Stimulated activated CD8-positive, alpha-beta memory T cell treated with anti-CD3 and anti-CD28 coated beads, Interleukin-7, amount 100 ng/mL, for 48 hours (primary cell): ENCODE data around the gene MRPS15.
"Not testable (repeated sequence)": the region's sequence is repeated elsewhere in the genome, so short reads cannot be mapped to it uniquely, and the experiment has no call there.

Source experiments
- DNase-seq, 2 donors: peaks; one replicate each; pipeline ENCODE4 v3.0.0-alpha.2; 2020; ENCODE audit warnings: low read depth in 1 of 2; ENCODE audit errors: extremely low read depth in 1 of 2

MRPS15 gene

DNA sequence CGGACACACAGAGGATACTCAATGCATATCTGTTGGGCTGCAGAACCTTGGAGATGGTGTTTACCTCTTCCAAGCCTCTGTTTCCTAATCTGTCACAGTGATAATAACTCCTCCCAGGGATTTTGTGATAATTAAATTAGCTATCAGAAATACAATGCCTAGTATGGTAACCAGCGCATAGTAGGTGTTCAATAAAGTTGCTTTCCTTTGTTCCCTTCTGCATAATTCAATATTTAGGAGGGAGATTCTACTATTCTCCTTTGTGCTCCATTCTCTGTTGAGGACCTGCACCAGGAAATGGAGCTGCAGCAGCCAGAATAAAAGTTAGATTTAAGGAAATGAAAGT lies 21.9 kb upstream of the MRPS15 start:
- no peak for DNase-seq

DNA sequence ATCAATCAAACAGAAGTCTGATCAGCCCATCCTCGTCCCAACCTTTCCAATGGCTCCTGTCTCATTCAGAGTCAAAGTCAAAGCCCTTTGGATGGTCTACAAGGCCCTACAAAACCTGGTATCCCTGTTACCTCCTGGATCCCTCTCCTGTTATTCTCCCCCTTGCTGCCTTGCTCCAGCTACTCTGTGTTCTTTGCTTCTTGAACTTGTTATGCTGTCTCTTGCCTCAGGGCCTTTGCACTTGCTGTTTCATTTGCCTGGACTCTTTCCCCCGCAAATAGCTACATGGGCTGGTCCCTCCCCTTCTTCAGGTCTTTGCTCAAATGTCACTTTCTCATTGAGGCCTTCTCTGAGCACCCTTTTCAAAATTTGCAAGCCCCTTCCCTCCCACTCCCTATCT lies 19.9 kb upstream of the MRPS15 start:
- no peak for DNase-seq

DNA sequence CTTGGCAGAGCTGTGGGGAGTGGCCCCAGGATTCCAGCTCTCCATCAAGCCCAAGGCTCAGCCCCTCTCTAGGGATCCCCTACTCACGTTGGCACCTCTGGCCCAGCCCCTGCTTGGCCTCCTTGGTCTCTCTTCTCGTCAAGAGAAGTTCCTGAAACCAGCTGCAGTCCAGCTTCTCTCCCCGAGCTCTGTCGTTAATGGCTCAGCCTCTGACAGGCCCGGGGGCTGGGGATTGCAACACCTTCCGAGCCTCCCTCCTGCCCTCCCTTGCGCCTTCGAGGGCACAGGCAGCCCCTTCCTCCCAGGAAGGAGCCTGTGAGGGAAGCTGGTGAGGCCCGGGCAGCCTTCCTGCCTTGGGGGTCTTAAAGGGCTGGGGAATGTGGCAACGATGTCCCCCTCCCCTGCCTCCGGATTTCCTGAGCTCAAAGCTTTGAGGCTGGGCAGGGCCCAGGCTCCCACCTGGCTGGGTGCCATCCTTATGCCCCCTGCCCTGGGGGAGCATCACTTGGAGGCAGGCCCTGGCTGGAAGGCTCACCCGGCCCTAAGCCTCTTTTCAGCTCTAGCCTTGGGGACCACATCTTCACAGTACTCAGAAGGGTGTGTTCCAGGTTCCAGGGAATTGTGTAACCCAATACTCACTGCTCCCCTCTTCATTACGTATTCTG lies 18.7 kb upstream of the MRPS15 start, which contains the start of gene CSF3R:
Gene CSF3R, minus strand, starts transcription at position 190 of the 665 bp plus-strand sequence. CDS start 3,417 bp downstream, outside the sequence.
- DNase-seq, result no peak

DNA sequence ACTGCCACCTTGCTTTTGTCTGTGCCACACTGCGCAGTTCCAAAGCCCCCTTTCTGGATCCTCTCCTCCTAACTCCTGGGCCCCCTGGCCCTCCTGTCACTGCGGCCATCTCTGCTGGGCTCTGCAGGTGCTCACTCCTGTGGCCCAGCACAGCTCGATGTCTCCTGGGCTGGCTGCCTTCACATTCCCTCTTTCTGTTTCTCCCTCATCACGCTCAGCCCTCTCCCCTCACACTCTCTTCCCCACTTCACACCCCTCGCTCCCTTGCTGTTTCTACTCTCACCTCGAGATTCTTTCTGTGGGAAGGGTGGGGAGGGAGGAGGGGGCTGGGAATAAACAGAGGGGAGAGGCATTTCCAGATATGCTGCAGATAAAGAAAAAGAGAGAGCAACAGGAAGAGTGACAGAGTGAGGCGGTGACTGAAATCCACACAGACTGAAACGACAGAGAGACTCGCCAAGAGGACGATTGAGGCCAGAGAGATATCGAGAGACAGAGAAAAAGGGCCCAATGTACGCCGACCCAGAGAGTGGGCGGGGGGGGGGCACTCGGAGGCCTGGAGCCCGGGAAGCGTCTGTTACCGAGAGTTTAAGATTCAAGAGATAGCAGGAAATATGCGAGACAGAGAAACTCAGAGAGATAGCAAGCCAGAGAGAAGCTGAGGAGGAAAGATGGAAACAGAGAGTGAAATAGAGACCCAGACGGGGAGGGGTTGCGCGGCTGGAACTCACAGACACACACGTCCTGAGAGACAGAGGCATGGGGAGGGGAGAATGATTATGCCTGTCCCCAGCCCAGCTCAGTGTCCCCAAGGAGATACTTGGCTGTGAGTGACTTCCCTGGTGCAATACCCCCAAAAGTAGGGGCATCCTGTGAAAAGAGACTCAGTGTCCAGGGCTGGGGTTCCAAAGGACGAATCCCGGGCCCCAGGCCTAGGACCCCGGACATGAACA lies 17.9 kb upstream of the MRPS15 start:
- no peak for DNase-seq

DNA sequence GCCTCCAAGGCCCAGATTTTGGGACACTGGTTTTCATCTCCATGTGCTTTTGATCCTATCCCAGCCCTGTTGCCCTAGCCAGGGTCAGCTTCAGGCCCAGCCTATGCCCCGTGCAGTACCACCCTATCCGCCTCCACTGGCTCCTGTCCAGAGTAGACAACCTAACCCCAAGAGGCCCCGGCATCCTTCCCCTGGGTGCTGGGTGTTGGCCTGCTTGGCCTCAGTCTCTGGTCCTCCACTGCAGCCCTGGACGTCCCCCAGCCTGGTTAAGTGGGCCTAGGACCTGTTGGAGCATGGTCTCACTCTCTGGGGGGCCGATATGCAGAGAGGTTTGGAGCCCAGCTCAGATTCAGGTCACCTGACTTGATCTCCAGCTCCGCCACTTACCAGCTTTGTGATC lies 16.9 kb upstream of the MRPS15 start:
- DNase-seq, result no peak

DNA sequence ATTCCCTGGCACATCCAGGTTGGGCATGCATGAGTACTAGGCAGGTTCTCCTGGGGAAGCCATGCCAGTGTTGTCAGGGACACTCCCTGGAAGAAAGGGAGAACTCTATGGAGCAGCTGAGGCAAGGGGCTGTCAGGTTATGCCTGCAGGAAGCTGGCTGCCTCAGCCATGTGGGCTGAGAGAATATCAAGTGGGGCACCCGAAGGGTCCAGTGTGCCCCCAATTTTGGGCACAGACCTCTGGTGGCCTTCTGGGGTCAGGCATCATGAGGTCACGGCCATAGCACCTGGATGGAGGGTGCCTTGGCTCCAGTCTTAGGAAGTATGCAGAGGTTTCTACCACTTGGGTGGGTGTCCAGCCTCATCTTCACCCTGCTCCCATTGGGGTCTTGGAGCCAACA lies 16.0 kb upstream of the MRPS15 start:
- no peak for DNase-seq

DNA sequence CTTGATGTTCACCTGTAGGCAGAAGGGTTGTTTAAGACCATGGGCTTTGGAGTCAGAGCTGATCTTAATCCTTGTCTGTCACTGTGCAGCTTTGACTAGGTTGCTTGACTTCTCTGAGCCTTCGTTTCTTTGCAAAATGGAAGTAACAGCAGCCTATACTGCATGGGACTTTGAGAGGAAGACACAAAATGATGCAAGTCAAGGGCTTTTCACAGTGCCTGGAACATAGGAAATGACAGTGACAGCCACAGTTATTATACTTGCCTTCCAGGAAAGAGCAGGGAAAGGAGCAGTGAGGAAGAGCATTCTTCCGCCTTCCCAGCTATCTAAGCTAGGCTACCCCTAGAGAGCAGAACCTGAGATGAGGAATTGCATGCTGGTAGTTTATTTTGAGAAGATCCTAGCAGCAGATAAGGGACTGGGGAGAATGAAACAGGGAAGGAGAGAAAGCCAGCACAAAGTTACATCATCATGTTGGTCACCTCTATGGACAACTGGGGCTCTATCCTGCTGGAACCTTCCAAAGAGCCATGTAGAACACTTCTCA lies 15.4 kb upstream of the MRPS15 start:
- DNase-seq, result no peak

DNA sequence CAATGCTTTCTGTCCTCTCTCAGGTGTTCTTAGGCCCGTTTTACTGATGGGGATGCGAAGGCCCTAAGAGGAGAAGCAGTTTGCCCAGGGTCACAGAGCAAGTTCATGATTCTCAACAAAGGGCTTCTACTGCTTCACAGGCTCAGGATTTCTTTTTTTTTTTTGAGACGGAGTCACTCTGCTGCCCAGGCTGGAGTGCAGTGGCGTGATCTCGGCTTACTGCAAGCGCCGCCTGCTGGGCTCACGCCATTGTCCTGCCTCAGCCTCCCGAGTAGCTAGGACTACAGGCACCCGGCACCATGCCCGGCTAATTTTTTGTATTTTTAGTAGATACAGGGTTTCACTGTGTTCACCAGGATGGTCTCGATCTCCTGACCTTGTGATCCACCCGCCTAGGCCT lies 13.4 kb upstream of the MRPS15 start:
- not testable (repeated sequence) for DNase-seq

DNA sequence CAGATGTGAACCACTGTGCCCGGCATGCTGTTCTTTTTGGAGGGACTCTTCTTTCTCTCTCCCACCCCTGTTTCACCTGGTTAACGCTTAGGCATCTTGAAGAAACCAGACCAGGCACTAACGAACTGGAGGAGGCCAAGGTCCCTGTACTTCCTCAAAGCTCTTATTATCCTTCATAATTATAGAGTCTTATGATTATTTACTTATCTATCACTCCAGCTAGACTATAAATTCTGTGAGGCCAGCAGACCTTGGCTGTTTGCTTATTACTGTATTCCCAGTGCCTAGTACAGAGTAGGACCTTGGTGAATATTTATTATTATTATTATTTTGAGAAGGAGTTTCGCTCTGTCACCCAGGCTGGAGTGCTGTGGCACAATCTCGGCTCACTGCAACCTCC lies 12.8 kb upstream of the MRPS15 start:
- no peak for DNase-seq

DNA sequence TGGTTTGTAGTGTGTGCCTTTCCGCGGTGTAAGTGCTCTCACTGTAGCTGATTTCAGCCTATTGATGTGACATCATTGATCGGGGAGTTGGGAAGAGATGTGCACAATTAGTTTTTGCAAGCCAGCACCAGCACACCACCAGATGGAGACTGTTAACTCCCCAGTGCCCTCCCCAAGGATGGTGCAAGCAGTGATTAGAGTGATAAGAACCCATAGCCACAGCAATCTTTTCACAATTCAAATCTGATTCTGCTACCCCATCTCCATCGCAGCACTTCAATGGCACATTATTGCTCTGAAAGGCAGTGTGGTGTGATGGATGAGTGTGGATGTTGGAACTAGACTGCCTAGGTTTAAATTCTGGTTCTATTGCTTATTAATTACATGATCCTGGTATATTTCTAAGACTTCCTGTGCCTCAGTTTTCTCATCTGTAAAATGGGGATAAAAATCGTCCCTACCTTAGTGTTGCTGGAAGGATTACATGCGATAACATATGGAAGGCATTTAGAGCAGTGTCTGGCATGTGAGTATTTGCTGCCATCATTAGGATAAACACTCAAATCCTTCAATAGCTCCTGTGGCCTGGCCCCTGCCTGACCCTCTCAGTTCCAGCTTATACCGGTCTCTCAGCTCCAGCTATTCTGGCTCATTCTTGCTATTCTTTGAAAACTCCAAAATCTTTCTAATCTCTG lies 11.9 kb upstream of the MRPS15 start:
- DNase-seq, result no peak

DNA sequence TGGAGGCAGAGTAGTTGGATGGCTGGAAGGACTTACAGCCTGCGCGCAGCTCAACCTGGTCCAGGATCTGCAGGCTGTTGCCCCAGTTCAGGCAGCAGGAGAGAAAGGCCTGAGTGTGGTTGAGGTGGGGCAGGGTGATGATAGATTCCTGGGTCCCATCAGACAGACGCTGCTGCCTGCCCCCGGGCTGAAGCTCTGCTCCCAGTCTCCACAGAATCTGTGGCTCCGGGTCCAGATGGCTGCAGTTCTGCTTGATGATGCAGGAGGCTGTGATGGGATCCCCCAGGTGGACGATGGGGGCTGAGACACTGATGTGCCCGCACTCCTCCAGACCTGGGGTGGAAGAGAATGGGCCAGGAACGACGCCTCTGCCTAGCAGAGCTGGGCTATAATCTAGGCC lies 11.2 kb upstream of the MRPS15 start:
- DNase-seq, result no peak

DNA sequence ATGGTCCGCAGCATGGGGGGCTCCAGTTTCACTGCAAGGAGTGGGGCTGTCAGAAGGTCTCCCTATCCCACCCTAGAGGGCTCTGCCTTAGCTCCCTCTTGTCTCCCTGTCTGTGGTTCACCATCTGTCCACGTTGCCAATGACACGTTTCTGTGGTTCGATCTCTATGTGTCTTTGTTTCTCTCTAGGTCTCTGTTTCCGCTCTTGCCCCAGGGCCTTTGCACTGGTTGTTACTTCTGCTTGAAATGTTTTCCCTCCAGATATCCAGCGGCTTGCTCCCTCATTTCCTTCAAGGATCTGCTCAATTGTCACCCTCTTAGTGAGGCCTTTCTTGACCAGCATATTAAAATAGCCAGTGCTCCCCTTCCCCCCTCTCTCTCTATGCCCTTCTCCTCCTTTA lies 8.5 kb upstream of the MRPS15 start:
- no peak for DNase-seq

DNA sequence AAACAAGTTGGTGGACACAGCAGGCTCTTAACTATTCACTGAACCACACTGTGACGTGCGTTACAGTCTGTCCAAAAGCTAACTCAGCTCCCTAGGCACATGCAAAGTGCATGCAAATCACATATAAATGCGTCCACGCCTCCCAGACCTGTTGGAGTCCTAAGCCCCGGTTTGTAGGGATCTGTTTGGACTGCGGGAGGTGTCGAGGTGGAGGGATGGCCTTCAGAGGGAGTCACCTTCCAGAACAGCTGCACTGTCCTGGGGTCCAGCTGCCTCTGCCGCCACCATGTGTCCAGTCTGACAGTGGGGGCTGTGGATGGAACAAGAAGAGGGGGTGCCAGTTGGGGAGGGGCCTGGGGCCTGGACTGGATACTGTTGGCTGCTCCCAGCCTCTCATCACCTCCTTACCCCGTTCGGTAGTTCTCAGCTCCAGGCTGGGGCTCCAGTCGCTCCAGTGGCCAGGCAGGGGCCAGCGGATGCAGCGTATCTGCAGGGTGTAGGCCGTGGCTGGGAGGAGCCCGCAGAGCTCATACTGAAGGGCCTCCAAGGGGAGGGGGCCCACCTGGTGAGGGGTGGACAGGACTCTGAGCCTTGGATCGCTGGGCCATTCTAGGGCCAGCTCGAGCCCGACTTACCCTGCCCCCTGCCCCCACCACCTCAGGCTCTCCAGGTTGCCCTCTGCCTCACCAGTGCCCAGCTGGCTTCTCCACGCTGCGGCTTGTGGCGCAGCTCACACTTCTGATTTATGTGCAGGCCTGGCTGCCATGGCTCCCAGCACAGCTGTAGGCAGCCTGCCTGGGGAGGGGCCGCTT lies 7.9 kb upstream of the MRPS15 start:
- no peak for DNase-seq

DNA sequence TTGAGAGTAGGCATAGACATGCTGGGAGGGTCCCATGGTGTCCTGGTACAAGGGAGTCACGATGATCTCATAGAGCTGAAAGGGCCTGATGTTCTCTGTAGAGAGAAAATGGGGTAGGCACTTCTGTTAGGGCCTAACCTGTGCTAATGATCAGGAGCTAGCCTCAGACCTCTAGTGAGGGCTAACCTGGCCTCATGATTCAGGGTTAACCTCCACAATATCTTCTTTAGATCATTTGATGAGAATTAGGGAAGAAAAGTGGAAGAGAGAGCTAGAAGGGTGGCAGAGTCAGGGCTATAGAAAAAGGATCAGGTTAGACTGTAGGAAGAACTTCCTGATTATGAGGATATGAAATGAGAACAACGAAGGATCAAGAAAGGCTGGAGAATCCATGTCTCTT lies 5.0 kb upstream of the MRPS15 start:
- DNase-seq, result no peak

DNA sequence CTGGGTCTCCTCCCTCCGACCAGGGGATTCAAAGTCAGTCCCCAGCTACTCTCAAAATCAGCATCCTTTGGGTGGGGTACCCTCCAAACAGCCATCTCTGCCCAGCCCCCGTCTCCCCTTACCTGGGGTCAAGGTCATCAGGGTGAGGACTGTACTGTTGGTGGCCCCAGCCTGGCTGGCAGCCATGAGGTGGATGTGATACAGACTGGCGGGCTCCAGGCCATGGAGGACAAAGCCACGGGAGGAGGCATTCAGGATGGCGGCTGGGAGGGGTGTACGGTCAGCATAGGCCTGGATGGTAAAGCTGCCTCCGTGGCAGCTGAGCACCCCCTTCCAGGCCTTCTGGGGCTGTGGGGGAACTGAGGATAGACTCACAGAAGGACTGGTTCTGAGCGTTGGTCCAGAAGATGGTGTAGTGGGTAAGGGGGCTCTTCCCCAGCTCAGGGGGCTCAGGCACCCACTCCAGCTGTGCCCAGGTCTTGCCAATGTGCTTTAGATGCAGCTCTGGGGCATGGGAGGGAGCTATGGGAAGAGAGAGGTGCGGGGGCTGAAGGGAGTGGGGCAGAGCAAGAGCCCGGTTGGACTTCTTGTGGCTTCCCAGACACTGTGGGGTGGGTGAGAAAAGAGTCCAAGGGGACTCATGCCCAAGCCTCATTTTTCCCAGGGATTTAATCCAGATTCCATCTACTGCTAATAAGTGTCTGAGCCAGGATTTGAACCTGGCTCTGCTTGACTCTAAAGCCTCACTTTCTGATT lies 3.7 kb upstream of the MRPS15 start:
- DNase-seq, result no peak

DNA sequence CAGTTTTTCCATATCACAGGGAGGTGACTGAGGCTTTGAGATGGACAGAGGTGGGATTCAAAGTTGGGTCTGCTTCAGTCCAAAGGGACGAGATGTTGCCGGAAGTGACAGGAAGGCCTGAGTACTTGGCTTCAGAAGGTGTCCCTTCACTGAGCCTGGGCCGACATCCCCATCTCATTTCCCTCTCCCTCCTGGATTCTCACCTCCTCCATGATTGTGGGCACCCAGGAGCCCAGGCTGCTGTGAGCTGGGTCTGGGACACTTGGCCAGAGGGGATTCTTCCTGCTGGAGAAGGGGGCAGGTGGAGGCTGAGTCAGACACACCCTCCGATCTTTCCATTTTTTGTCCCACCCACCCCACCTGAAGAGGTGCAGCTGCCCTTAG lies 2.8 kb upstream of the MRPS15 start:
- DNase-seq, result no peak

DNA sequence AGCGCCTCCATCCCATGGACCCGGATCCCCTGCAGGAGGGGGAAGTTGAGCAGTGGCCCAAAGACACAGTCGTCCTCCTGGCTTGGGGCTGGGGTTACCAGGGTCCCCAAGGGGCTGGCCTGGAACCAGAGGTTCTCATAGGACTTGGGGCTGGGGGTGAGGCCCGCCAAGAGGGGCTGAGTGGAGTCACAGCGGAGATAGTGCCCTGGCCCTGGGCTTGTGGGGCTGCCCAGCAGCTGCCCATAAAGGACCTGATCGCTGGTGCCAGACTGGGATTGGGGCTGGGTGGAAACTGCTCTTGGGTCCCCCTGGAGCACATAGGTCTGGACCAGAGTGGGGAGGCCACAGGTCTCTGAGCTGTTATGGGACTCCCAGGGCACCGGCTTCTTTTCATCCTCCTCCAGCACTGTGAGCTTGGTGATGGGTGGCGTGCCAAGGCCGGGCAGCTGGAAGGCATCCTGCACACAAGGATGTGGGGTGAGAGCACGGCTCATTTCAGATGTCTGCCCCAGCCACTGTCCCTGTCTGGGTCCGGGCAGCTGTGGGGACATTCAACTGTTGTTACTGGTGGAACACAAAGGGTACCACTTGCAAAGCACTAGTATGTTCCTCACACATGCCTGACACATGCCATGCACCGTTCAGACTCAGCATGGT lies 2.3 kb upstream of the MRPS15 start:
- DNase-seq, result no peak

DNA sequence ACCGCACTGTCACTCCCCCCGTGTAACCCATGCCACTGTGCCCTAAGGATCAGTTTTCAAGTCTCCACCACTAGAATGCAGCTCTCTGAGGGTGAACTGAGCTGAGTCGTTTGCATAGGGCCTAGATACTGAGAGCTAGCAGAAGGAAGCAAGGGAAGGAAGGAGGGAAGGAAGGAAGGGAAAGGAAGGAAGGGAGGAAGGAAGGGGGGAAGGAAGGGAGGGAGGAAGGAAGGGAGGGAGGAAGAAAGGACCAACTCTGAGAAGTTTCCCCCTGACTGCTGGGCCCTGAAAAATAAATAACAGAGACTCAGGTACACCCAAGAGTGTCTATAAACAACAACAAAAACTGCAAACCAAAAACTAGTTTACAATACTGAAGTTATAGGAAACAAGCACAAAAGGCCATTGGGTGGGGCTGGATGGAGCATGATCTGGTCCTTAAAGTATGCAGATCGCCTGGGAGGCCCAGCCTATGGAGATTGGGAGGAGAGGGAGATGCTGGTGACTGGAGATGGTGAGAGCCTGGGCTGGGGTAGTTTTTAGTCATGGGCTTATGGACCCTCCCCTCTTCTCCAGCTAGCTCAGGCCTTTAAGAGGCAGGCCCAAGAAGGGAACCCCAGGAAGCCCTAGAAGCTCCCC lies 1.7 kb upstream of the MRPS15 start:
- DNase-seq, result no peak
